Mammary epithelial cell (primary cell): ENCODE measurements around the gene PRPF19.

ENCODE experiments used
- EZH2 ChIP-seq: IDR thresholded peaks from 2 replicates; pipeline ENCODE4 v1.6.1; 2012; ENCODE audit warnings: low read length, inconsistent platforms, borderline replicate concordance
- TF ChIP-seq, protein P1 (sequence below), 2 donors: IDR thresholded peaks in 1 of 2; conservative IDR thresholded peaks in 1 of 2; 2 replicates each; pipeline ENCODE4 v1.5.1; 2011 to 2012; ENCODE audit warnings: inconsistent platforms in 2 of 2, low read length in 2 of 2, mild to moderate bottlenecking in 2 of 2, control low read depth in 1 of 2, low read depth in 1 of 2; ENCODE audit not compliant: insufficient read depth in 1 of 2; ENCODE audit errors: extremely low read depth in 1 of 2

DNA sequence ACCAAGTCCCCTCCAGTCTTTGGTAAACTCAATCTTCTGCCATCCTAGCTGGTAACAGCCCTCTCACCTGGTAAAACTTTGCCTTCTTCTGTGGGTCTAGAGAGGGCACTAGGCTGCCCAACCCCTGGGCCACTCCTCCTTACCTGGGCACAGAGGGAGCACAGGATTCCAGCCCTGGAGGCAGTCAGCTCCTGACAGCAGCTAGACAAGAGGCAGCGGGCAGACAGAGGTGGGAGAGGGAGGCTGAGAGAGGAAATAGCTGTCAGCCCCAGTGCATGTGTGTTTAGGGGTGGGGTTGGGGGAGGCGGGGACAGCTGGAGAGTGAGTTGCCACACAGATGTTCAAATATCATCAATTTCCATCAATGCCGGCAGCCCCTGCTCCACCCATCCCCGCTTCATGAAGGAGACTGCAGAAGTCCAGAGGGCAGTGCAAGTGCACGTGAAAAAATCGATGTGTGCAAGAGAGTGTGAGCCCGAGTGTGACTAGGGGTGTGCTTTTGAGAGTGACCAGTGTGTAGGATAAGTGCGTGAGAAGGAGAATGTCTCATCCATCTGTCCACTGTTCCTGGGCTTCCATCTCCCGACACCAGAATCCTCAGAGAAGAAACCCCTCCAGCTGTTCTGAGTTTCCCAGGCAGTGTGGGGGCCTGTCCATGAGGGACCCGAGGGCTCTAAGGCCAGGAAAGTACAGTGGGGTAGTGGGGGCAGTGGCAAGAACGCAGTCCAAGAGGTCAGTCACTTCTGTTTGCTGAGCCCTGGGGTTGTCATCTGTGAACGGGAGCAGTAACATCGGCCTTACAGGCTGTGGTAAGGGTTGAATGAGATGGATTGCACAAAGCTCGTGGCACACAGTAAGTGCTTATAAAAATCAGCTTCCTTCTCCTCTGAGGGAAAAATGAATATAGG lies 50.4 kb downstream of the PRPF19 start, which contains the start of gene PTGDR2:
- TF ChIP-seq, protein P1, sequence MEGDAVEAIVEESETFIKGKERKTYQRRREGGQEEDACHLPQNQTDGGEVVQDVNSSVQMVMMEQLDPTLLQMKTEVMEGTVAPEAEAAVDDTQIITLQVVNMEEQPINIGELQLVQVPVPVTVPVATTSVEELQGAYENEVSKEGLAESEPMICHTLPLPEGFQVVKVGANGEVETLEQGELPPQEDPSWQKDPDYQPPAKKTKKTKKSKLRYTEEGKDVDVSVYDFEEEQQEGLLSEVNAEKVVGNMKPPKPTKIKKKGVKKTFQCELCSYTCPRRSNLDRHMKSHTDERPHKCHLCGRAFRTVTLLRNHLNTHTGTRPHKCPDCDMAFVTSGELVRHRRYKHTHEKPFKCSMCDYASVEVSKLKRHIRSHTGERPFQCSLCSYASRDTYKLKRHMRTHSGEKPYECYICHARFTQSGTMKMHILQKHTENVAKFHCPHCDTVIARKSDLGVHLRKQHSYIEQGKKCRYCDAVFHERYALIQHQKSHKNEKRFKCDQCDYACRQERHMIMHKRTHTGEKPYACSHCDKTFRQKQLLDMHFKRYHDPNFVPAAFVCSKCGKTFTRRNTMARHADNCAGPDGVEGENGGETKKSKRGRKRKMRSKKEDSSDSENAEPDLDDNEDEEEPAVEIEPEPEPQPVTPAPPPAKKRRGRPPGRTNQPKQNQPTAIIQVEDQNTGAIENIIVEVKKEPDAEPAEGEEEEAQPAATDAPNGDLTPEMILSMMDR (conservative IDR thresholded peaks at IDR 0.05 in 1 of 2, IDR thresholded peaks at IDR 0.05 in 1 of 2; ENCODE audit: extremely low read depth in 1 of 2, insufficient read depth in 1 of 2, low read depth in 1 of 2, low read length in 2 of 2), result no peak
- no peak for TF ChIP-seq EZH2
